Endodermal cell (in vitro differentiated cells): ENCODE measurements around the gene EFCAB11. TPM values are rescaled to one million over a fixed set of nuclear protein-coding genes. Genes with fewer than 3 reads are reported as not detected.

Experiments used
- DNase-seq: peaks from one replicate; pipeline ENCODE4 v3.0.0-alpha.2; 2017
- H3K27ac ChIP-seq: 2 replicates; pipeline ENCODE4 v1.5.1; 2013; ENCODE audit warnings: mild to moderate bottlenecking, low read depth, low read length, moderate library complexity
- H3K27me3 ChIP-seq: 2 replicates; pipeline ENCODE4 v1.6.1; 2013; ENCODE audit warnings: mild to moderate bottlenecking, low read length, moderate library complexity; ENCODE audit not compliant: insufficient read depth, control insufficient read depth, poor library complexity, severe bottlenecking
- H3K36me3 ChIP-seq: 2 replicates; pipeline ENCODE4 v1.7.0; 2013; ENCODE audit warnings: mild to moderate bottlenecking, low read length, moderate library complexity; ENCODE audit not compliant: control insufficient read depth, insufficient read depth
- H3K4me1 ChIP-seq: one replicate; pipeline ENCODE4 v1.7.0; 2013; ENCODE audit warnings: low read length; ENCODE audit not compliant: control insufficient read depth, insufficient read depth
- H3K4me3 ChIP-seq: 2 replicates; pipeline ENCODE4 v1.5.1; 2013; ENCODE audit warnings: mild to moderate bottlenecking, low read length, moderate library complexity
- H3K9ac ChIP-seq: 2 replicates; pipeline ENCODE4 v1.6.1; 2013; ENCODE audit warnings: mild to moderate bottlenecking, low read length, moderate library complexity; ENCODE audit not compliant: poor library complexity, severe bottlenecking; ENCODE audit errors: extremely low read depth
- H3K9me3 ChIP-seq: 2 replicates; pipeline ENCODE4 v1.6.1; 2013; ENCODE audit warnings: mild to moderate bottlenecking, low read length, moderate library complexity; ENCODE audit not compliant: control insufficient read depth
- H3K27ac Mint-ChIP-seq: 2 replicates; pipeline ENCODE4 v1.8.0; 2020; ENCODE audit warnings: mixed read lengths
- H3K27me3 Mint-ChIP-seq: 2 replicates; pipeline ENCODE4 v1.8.0; 2021; ENCODE audit warnings: mild to moderate bottlenecking, mixed read lengths; ENCODE audit not compliant: insufficient read depth
- H3K36me3 Mint-ChIP-seq: 2 replicates; pipeline ENCODE4 v1.8.0; 2020; ENCODE audit warnings: low read depth, mixed read lengths
- H3K4me1 Mint-ChIP-seq: 2 replicates; pipeline ENCODE4 v1.8.0; 2020; ENCODE audit warnings: mixed read lengths
- H3K4me3 Mint-ChIP-seq: 2 replicates; pipeline ENCODE4 v1.8.0; 2020; ENCODE audit warnings: mild to moderate bottlenecking, moderate library complexity, mixed read lengths
- H3K9me3 Mint-ChIP-seq: 2 replicates; pipeline ENCODE4 v1.8.0; 2020; ENCODE audit warnings: mild to moderate bottlenecking, mixed read lengths
- WGBS, 2 experiments: methylation state at CpG; one replicate each; pipeline versions ENCODE4 v1.1.5 to v1.1.7; 2013; ENCODE audit warnings: missing lambda C conversion rate in 2 of 2, mixed read lengths in 1 of 2; ENCODE audit not compliant: insufficient coverage in 1 of 2, insufficient read length in 1 of 2; 5-methylcytosine and 5-hydroxymethylcytosine counted together
- total RNA-seq, 2 donors: library from RNA; stranded (reverse); fragmentation: NEBNext Ultra II Directional in 1 of 2; extraction: Animal tissue kit (Norgen Biotek cat#: 25700) in 1 of 2; gene quantifications; 2 replicates in 1 of 2; 3 replicates in 1 of 2; pipeline ENCODE4 v1.2.1, GENCODE V29; 2021
- TF ChIP-seq, protein P1 (sequence below): fragments of 200-600 bp; sonication (generic); conservative IDR thresholded peaks from 2 replicates; pipeline ENCODE4 v1.5.0; 2021; ENCODE audit warnings: antibody characterized with exemption, mild to moderate bottlenecking

Gene EFCAB11
- total RNA-seq, 2 donors from 2014 or later: 23.8 to 47.6 TPM

GRCh38 chr14:89965839-89966238 lies 11.3 kb upstream of the EFCAB11 start:
- Histone ChIP-seq H3K36me3 (peaks cover 76% of the 10 kb centered on the region), H3K4me1 (peaks cover 4% of the 10 kb centered on the region), H3K9me3 (no peaks in the 10 kb centered on the region), H3K4me3 (no peak overlapping the region), H3K9ac (no peak overlapping the region), H3K27me3 (no peaks in the 10 kb centered on the region), H3K27ac (no peak overlapping the region)
- Mint-ChIP-seq H3K36me3 (peaks cover 62% of the 10 kb centered on the region), H3K4me3 (no peak overlapping the region), H3K4me1 (peaks cover 8% of the 10 kb centered on the region), H3K27me3 (no peaks in the 10 kb centered on the region), H3K27ac (peak overlapping the region; percentile 8), H3K9me3 (no peaks in the 10 kb centered on the region)
- no peak for DNase-seq
- 100% methylated on average over 1 of the region's 1 CpG; no CpG with 5 or more reads in 1 of the 2 experiments for WGBS, 2 experiments
- TF ChIP-seq, protein P1, sequence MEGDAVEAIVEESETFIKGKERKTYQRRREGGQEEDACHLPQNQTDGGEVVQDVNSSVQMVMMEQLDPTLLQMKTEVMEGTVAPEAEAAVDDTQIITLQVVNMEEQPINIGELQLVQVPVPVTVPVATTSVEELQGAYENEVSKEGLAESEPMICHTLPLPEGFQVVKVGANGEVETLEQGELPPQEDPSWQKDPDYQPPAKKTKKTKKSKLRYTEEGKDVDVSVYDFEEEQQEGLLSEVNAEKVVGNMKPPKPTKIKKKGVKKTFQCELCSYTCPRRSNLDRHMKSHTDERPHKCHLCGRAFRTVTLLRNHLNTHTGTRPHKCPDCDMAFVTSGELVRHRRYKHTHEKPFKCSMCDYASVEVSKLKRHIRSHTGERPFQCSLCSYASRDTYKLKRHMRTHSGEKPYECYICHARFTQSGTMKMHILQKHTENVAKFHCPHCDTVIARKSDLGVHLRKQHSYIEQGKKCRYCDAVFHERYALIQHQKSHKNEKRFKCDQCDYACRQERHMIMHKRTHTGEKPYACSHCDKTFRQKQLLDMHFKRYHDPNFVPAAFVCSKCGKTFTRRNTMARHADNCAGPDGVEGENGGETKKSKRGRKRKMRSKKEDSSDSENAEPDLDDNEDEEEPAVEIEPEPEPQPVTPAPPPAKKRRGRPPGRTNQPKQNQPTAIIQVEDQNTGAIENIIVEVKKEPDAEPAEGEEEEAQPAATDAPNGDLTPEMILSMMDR: no peak

DNA sequence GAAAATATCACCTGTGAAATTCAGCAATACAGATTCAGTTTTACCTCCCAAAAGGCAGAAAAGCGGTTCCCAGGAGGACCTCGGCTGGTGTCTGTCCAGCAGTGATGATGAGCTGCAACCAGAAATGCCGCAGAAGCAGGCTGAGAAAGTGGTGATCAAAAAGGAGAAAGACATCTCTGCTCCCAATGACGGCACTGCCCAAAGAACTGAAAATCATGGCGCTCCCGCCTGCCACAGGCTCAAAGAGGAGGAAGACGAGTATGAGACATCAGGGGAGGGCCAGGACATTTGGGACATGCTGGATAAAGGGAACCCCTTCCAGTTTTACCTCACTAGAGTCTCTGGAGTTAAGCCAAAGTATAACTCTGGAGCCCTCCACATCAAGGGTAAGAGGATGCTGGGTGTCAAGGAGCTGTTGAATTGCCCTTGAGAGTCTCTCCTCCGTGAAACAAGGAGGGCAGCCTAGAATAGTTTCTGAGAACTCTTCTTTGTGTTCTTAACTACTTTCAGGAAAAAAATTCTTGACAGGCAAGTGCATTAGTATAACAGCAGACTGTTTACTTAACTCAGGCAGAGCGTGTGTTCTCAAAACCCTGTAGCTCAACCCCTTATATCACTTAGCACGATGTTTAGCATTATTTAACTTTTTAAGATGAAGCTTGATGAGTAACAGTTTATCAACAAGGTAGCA lies 8.9 kb upstream of the EFCAB11 start:
- no peaks in the 10 kb centered on the region for H3K27me3 ChIP-seq
- no peak overlapping the region for H3K27ac ChIP-seq
- no peak overlapping the region for H3K9ac ChIP-seq
- H3K4me1 ChIP-seq: peaks cover 8% of the 10 kb centered on the region
- TF ChIP-seq, protein P1: no peak
- WGBS, 2 experiments: 93 to 100% methylated on average over 7 to 10 of the region's 10 CpGs
- Mint-ChIP-seq H3K4me1 (peaks cover 19% of the 10 kb centered on the region), H3K4me3 (no peak overlapping the region), H3K9me3 (no peaks in the 10 kb centered on the region), H3K27ac (no peak overlapping the region), H3K27me3 (no peaks in the 10 kb centered on the region), H3K36me3 (peaks cover 51% of the 10 kb centered on the region)
- peaks cover 2% of the 10 kb centered on the region for H3K9me3 ChIP-seq
- no peak for DNase-seq
- no peak overlapping the region for H3K4me3 ChIP-seq
- peaks cover 73% of the 10 kb centered on the region for H3K36me3 ChIP-seq

- no peaks in the 10 kb centered on the region for H3K9me3 Mint-ChIP-seq
- H3K4me1 ChIP-seq: peaks cover 8% of the 10 kb centered on the region
- H3K27me3 ChIP-seq: no peaks in the 10 kb centered on the region
- 79 to 82% methylated on average over 2 to 3 of the region's 3 CpGs for WGBS, 2 experiments
- TF ChIP-seq, protein P1: no peak
- peaks cover 15% of the 10 kb centered on the region for H3K9me3 ChIP-seq
- peaks cover 46% of the 10 kb centered on the region for H3K36me3 Mint-ChIP-seq
- H3K36me3 ChIP-seq: peaks cover 61% of the 10 kb centered on the region
- no peak overlapping the region for H3K27ac ChIP-seq
- H3K4me1 Mint-ChIP-seq: peaks cover 35% of the 10 kb centered on the region
- H3K4me3 Mint-ChIP-seq: no peak overlapping the region
- H3K27ac Mint-ChIP-seq: no peak overlapping the region
- H3K9ac ChIP-seq: no peak overlapping the region
- H3K4me3 ChIP-seq: no peak overlapping the region
- no peaks in the 10 kb centered on the region for H3K27me3 Mint-ChIP-seq
- peak; percentile 46 for DNase-seq
Observed at GRCh38 chr14:89960914-89961313, 6.4 kb upstream of the EFCAB11 start.
